Breast epithelium (tissue), 3 donors: ENCODE results near the gene ELMO3.

Experiments used
- CTCF ChIP-seq, 3 donors: fragments of 450-650 bp; IDR thresholded peaks; one replicate each; pipeline ENCODE4 v1.5.1; 2016 to 2017; ENCODE audit warnings: antibody characterized with exemption in 3 of 3, mild to moderate bottlenecking in 3 of 3, moderate library complexity in 3 of 3
- POLR2A ChIP-seq: fragments of 450-650 bp; IDR thresholded peaks from one replicate; pipeline ENCODE4 v1.6.1; 2016; ENCODE audit warnings: antibody characterized with exemption, mild to moderate bottlenecking, moderate library complexity

GRCh38 chr16:67169011-67169451, 29.9 kb upstream of the ELMO3 start:
- TF ChIP-seq CTCF (IDR thresholded peaks at IDR 0.05) = no peak
- no peak for TF ChIP-seq POLR2A
